ENCODE results near the gene MAMSTR.
"Not testable (repeated sequence)": the region's sequence is repeated elsewhere in the genome, so short reads cannot be mapped to it uniquely, and the experiment has no call there.

Gene MAMSTR

DNA sequence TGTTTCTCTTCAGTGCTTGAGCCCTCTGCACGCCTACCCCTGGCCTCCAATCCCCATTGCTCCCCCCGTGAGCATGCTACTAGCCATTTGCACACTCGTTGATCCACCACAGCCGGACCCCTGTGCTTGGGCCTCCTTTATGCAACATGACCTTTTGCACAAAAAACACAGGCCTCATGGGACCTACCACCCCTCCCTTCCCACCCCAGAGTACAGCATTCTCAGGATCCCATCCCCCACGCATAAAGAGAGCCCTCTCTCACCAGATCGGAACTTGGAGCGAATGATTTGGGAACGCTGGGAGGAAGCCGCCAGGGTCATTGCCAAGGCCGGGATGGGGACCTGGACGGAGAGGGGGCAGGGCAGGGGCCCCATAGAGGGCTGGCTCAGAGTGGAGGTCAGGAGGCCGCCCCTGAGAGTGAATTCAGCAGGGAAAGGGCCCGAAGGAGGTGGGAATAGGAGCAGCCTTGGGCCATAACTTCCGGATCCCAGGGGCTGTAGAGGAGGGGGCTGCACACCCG is 754 bp downstream of the MAMSTR start:
- DNase-seq: no peak

GRCh38 chr19:48718106-48718505 is 1.4 kb downstream of the MAMSTR start:
- DNase-seq: not testable (repeated sequence)

DNA sequence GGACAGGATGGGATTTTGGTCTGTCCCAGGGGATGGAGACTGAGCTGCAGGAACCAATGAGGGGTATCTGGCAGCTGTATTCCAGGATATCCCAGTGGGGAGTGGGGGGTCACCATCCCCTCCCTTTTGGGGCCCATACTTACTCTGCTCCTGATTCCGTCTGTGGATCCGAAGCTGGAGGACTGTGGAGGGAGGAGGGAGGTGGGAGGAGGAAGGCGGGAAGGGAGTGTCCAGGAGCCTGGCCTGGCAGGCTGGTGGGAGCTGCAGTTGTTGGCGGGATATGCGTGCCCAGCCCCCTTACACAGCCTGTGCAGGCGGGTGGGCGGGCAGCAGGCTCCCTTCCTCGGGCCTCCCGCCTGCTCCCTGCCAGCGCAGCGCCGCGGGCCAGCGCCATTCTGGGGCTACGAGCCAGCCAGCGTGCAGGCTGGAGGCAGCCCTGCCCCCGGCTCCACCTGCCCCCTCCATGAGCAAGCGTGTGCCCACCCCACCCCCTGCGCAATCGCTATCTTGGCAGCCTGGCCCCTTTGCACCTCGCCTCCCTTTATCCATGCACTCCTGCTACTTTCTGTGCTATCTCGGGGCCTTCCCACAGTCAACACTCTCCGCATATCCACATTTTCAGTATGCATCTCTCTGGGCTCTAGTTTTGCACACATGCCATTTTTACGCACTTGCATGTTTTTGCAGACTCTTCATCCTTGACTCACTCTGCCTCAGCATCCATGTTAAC is 2.8 kb downstream of the MAMSTR start:
- DNase-seq: peak; percentile 52

GRCh38 chr19:48715681-48716171 is 3.8 kb downstream of the MAMSTR start:
- DNase-seq: no peak

DNA sequence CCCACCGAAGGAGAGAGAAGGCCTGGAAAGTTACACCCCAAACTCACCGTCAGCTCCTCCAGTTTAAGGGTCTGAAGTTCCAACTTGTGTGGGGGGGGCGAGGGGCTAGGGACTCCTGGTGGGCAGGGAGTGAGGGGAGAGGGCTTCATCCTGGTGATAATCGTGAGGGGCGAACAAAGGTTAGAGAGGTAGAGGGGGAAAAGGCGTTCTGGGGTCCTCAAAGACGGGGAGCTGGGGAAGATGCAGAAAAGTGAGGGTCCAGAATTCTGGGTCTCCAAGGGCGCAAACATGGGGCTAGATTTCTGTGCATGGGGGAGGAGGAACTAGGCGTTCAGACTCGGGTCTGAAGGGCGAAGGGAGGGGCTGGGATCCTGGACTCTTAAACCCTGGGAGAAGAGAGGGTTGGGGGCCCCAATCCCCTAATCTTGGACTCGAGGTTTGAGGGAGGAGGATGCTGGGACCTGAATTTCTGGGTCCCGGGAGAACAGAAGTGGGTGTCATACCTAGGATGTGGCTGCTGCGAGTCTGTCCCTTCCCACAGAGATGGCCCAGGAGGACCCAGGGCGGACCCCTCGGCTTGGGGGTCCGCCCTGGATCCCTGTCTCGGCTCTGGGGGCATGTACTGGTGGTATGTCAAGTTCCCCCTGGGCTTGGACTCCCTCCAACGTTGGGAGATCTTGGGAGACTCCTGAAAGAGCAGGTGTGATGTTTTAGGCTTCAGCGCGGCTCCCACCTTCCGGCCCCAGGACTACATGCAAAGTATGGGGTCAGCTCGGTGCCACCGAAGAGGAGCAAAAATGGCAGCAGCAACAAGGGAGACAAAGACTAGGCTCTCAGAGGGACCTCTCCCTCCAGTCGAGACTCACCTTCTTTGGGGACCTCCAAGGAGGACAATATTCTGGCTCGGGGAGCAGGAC is 4.5 kb downstream of the MAMSTR start:
- no peak for DNase-seq

GRCh38 chr19:48713864-48714755 is 5.4 kb downstream of the MAMSTR start:
- peak; percentile 100 for DNase-seq

DNA sequence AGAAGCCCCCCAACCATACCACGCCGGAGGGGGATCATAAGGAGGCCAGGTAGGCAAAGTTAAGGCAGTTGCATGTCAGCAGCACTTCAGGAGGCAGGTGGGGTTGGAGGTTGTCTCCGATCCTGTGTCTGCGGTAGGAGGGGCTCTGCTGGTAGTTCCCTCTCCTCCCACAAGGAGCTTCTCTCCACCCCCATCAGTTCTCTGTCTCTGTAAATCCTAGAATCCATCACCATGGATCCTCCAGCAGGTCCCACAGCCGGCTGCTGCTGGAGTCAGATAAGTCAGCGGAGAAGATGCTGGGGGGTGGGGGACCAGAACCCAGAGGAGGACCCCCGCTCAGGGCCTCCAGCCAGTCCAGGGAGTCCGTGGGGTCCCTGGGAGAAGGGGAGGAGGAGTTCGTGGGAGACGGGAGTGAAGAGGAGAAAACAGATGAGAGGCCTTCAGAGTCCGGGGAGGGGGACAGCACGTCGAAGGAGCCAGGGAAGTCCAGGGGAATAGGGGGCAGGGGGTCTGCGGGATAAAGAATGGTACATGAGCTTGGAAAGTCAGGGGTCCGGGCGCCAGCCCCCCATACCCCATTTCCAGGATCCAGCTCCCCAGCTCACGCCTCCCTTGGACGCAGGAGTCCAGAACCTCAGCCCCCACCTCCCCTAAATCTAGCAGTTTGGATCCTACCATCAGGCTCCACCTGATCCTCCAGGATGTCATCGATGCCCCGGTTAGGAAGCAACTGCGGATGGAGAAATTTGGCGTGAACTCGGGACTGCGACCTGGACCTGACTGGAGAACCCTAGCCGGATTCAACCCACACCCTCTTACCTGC is 6.3 kb downstream of the MAMSTR start:
- peak; percentile 60 for DNase-seq

DNA sequence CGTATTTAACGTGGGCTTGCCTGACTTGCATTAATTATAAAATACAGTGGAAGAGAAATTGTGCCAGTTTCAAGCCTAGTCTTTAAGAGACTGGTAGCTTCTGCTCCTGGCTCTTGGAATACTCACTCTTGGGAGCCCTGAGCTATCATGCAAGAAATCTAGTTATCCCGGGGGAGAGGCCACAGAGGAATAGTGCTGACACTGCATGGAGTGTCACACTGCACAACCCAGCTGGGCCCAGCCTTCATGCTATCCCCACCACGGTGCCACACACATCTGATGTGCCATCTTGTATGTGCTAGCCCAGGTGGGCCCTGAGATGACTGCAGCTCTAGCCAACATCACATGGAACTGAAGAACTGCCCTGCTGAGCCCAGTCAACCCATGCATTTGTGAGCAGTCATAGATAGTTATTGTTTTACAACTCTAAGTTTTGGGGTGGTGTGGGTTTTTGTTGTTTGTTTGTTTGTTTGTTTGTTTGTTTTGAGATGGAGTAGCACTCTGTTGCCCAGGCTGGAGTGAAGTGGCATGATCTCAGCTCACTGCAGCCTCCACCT is 8.3 kb downstream of the MAMSTR start:
- DNase-seq: no peak

- no peak for DNase-seq
Measured at GRCh38 chr19:48708471-48708870, 11.1 kb downstream of the MAMSTR start.

DNA sequence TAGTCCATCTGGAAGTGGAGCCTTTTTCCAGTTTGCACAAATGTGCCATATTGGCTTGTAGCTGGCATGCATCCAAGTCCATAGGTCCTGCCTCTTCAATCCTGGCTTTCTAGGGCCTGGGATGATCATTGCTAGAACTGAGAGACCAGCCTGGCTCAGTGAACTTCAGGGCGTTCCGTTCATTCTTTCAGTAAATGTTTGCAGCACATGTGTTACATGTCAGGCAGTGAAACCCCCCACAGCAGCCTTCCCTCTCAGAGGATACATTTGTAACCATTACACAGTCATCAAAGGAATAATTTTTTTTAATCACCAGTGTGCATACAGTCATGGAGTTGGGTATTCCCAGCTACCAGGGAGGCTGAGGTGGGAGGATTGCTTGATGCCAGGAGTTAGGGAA is 14.1 kb downstream of the MAMSTR start:
- no peak for DNase-seq

- DNase-seq: no peak
Measured at GRCh38 chr19:48703316-48703715, 16.2 kb downstream of the MAMSTR start.

GRCh38 chr19:48702701-48703100 is 16.8 kb downstream of the MAMSTR start:
- DNase-seq: no peak

DNA sequence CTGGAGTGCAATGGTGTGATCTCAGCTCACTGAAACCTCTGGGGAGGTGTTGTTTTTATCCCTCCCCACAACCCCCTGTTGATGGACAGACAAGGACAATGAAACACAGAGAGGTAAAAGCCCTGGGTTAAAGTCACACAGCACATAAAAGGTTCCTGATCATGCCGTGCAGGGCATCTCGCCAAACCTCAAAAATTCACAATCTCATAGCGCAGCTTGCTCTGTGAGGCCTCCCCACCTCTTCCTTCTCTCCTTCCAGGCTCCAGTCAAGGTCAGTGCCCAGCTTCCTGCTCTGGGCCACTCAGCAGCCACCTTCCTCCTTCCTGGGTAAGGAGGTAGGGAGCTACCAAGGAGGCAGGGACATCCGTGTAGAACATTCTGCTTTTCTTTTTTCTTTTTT is 21.5 kb downstream of the MAMSTR start:
- DNase-seq: peak; percentile 92

DNA sequence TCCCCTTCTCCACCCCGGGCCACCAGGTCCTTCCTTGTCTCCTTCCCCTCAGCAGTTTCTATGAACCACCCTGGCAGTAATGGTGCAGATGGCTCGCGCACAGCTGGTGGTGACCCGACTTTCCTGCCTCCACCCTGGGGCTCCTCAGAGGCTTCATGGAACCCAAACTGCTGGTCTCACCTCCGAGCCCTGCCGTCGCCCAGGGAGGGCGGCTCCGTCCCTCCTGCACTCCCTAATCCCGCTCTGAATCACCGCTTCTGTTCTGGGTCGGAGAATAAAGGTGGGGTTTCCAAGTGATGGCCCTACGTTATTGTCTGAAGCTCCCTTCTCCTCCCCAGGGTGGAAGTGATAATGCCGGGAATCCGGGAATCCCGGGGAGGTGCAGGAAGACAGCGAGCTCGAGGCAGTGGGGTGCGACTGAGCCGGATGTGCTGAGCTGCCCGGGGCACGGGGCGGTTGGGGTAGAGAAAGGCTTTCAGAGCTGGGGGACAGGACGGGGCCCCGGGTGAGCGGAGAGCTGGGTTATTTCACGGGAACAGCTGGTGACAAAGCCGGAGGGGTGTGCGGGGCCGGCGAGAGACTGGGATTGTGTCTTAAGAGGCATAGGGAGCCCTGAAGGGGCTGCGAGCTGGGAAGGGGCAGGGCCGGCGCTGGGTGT is 23.0 kb downstream of the MAMSTR start:
- peak; percentile 40 for DNase-seq

DNA sequence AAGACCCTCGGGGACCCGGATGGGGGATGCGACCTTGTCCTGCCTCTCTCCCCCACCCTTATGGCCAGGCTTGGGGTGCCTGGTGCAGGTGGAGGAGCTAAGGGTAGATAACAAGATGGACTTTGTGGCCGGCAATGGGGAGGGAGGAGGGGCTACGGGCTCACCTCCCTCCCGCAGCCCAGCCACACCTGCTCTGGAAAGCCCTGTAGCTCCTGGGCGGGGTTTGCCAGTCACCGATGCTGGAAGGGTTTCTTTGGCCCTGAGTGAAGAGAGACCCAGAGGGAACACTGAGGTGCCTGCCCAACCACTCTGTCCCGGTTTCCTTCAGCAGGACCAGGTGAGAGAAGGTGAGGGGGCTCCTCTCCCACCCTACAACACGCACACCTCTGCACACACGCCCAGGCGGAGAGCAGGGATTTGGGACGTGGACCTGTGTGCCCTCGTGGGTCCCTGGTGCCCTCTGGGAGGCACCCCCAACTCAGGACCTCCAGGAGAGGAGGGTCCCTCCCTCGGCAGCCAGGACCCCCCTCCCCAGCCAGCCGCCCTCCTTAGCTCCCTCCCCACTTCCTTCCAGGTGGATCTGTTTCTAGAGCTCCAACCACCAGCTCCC is 23.7 kb downstream of the MAMSTR start, which contains the start of gene FUT2:
Gene FUT2, plus strand, starts transcription at position 229 of the 610 bp plus-strand sequence. CDS start 6,986 bp downstream, outside the sequence.
- DNase-seq: no peak

- not testable (repeated sequence) for DNase-seq
Measured at GRCh38 chr19:48693629-48694028, 25.9 kb downstream of the MAMSTR start.

DNA sequence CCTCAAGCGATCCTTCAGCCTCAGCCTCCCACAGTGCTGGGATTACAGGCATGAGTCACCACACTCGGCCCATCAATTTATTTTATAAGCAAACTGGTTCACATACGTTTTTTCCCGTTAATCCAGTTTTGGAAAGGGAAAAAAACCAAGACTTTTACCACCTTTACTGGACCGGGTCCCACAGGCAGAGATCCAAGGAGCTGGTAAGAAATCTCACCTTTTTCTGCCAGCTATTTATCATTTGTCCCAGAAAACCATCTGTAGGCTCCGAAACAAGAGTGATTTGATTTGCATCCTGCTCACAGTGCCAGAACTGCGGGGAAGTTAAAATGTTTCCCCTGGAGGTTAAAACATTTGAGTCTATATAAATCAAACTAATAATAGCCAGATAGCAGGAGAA is 30.1 kb downstream of the MAMSTR start:
- no peak for DNase-seq

DNA sequence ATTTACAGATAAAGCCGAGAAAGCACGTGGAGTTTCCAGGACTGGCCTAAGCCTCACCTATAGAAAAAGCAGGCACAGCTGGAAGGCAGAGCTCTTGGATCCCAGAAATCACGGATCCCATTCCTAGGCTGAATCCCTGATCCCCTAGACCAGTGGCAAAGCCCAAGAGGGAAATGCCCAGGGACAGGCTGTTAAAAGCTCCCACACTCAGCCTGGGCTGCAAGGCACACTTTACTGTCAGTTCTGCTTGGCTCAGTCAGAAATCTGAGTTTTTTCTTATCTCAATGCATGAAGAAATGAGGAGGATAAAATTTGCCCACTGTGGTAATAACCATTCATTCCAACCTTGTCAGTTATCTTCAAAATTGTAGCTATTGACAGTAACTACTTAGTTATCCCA is 31.7 kb downstream of the MAMSTR start:
- DNase-seq: no peak

DNA sequence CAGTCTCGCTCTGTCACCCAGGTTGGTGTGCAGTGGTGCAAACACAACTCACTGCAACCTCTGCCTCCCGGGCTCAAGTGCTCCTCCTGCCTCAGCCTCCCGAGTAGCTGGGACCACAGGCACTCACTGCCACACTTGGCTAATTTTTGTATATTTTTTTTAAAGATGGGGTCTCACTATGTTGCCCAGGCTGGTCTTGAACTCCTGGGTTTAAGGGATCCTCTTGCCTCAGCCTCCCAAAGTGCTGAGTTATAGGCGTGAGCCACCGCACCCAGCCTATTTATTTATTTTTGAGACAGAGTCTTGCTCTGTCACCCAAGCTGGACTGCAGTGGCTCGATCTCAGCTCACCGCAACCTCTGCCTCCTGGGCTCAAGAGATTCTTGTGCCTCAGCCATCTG is 32.9 kb downstream of the MAMSTR start:
- DNase-seq: not testable (repeated sequence)

DNA sequence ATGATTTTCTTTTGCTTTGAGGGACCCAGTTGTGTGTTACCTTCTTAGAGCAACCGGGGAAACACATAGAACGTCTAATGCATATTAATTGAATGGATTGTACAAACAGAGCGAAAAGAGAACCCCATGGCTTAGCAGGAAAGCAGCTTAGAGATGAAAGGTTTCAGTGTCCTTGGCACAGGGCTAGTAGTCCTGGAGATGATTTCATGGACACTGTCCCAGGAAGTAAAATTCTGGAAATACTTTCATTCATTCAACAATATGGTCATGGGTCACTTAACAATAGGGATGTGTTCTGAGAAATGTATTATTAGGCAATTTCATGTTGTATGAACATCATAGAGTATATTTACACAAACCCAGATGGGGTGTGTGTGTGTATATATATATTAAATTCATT is 33.4 kb downstream of the MAMSTR start:
- DNase-seq: no peak
